K562 (cell line): ENCODE results near the gene LRRN3. TPM values are rescaled to one million over a fixed set of nuclear protein-coding genes. Genes with fewer than 3 reads are reported as not detected.

ENCODE experiments used
- ARNT ChIP-seq, 2 experiments: fragments of 450-650 bp; IDR thresholded peaks; 2 replicates each; pipeline ENCODE4 v1.6.1; 2016; ENCODE audit warnings: mild to moderate bottlenecking in 1 of 2
- C11orf30 ChIP-seq: fragments of 450-650 bp; IDR thresholded peaks from 2 replicates; pipeline ENCODE4 v1.6.1; 2016; ENCODE audit warnings: low read depth, mild to moderate bottlenecking
- CREB5 ChIP-seq: fragments of 250-450 bp; sonication (Bioruptor Pico); IDR thresholded peaks from 2 replicates; pipeline ENCODE4 v1.5.0; 2020; ENCODE audit warnings: mild to moderate bottlenecking
- DIDO1 ChIP-seq: fragments of 450-650 bp; IDR thresholded peaks from 2 replicates; pipeline ENCODE4 v1.6.1; 2016; ENCODE audit warnings: low read depth, missing biosample characterization, missing genetic modification characterization
- FOS ChIP-seq: IDR thresholded peaks from 3 replicates; pipeline ENCODE4 v1.6.1; 2011; ENCODE audit not compliant: insufficient read length; ENCODE audit errors: extremely low read depth
- FOXK2 ChIP-seq, 2 experiments: fragments of 450-650 bp; IDR thresholded peaks in 1 of 2; conservative IDR thresholded peaks in 1 of 2; 2 replicates each; pipeline ENCODE4 v1.6.1; 2016; ENCODE audit warnings: low read depth in 2 of 2, mild to moderate bottlenecking in 1 of 2
- GATAD2B ChIP-seq: fragments of 450-650 bp; IDR thresholded peaks from 2 replicates; pipeline ENCODE4 v1.6.1; 2017; ENCODE audit warnings: mild to moderate bottlenecking, borderline replicate concordance
- JUNB ChIP-seq: fragments of 450-650 bp; formaldehyde crosslinking; conservative IDR thresholded peaks from 2 replicates; pipeline ENCODE4 v1.4.0; 2020; ENCODE audit warnings: mild to moderate bottlenecking
- MAFF ChIP-seq: IDR thresholded peaks from 2 replicates; pipeline ENCODE4 v1.6.1; 2012; ENCODE audit warnings: low read length, improper control_type of control experiment
- NR4A1 ChIP-seq, 2 experiments: fragments of 250-450 bp in 1 of 2; fragments of 450-650 bp in 1 of 2; sonication (Bioruptor Pico) in 1 of 2; IDR thresholded peaks; 2 replicates each; pipeline versions ENCODE4 v1.4.0 to v1.6.1; 2016 to 2020; ENCODE audit warnings: mild to moderate bottlenecking in 2 of 2, missing compliant biosample characterization in 1 of 2, missing genetic modification characterization in 1 of 2, moderate library complexity in 1 of 2
- SAFB2 ChIP-seq: fragments of 200-400 bp; formaldehyde crosslinking; IDR thresholded peaks from 2 replicates; pipeline ENCODE4 v1.6.1; 2018; ENCODE audit warnings: borderline replicate concordance, low read length, low read depth, moderate library complexity; ENCODE audit not compliant: severe bottlenecking
- SMARCB1 ChIP-seq: IDR thresholded peaks from 2 replicates; pipeline ENCODE4 v1.6.1; 2011; ENCODE audit warnings: improper control_type of control experiment, low read depth; ENCODE audit not compliant: insufficient read length
- SMARCC2 ChIP-seq: fragments of 450-650 bp; IDR thresholded peaks from 2 replicates; pipeline ENCODE4 v1.6.1; 2017; ENCODE audit warnings: antibody characterized with exemption, moderate library complexity, mild to moderate bottlenecking, low read depth
- SPI1 ChIP-seq: IDR thresholded peaks from 2 replicates; pipeline ENCODE4 v1.6.1; 2011; ENCODE audit warnings: low read depth, low read length, control low read depth, borderline replicate concordance
- VEZF1 ChIP-seq: fragments of 200-800 bp; sonication (Bioruptor generic); IDR thresholded peaks from 2 replicates; pipeline ENCODE4 v1.6.1; 2017; ENCODE audit warnings: missing genetic modification characterization, missing compliant biosample characterization
- ZBTB26 ChIP-seq: fragments of 450-650 bp; formaldehyde crosslinking; IDR thresholded peaks from 2 replicates; pipeline ENCODE4 v1.4.0; 2022; ENCODE audit warnings: missing genetic modification characterization
- ZFX ChIP-seq: sonication (generic); formaldehyde crosslinking; IDR thresholded peaks from 2 replicates; pipeline ENCODE4 v1.8.0; 2022; ENCODE audit warnings: mild to moderate bottlenecking, missing genetic modification reagents, moderate library complexity
- ZNF586 ChIP-seq: fragments of 450-650 bp; formaldehyde crosslinking; conservative IDR thresholded peaks from 2 replicates; pipeline ENCODE4 v1.4.0; 2020; ENCODE audit warnings: mild to moderate bottlenecking, moderate library complexity
- polyA plus RNA-seq, 8 experiments: library from polyadenylated mRNA; depleted of rRNA in 4 of 8; stranded (reverse) in 5 of 8; unstranded in 3 of 8; fragments of >200 nt; fragmentation: Nextera tagmentation in 2 of 8; fragmentation: Illumina TruSeq in 1 of 8; extraction: Ambion mirVana in 2 of 8; extraction: Trizol in 1 of 8; gene quantifications; 2 replicates each; pipeline versions ENCODE4 v1.2.1 to v1.2.3, GENCODE V29; 2011 to 2014; ENCODE audit warnings: inconsistent platforms in 1 of 8, missing spikeins in 1 of 8
- total RNA-seq, 7 experiments: library from RNA; depleted of rRNA in 6 of 7; stranded (reverse); fragments of >200 nt in 6 of 7; fragmentation: Illumina TruSeq in 2 of 7; extraction: Trizol in 2 of 7; gene quantifications; 2 replicates each; pipeline versions ENCODE4 v1.2.1 to v1.2.3, GENCODE V29; 2011 to 2021; ENCODE audit warnings: low replicate concordance in 1 of 7
- TF ChIP-seq, protein P1 (sequence below): IDR thresholded peaks from 2 replicates; pipeline ENCODE4 v1.6.1; 2012; ENCODE audit warnings: low read depth, low read length, improper control_type of control experiment, borderline replicate concordance
- TF ChIP-seq, protein P2 (sequence below): fragments of 250-450 bp; sonication (Bioruptor Pico); IDR thresholded peaks from 2 replicates; pipeline ENCODE4 v1.8.0; 2022; ENCODE audit warnings: inconsistent platforms

LRRN3 gene
- total and polyA plus RNA-seq, 9 of the 15 experiments (the other 6 are each of a cell fraction or from before 2014, with no cell fraction given) = 0.05 to 1.00 (median 0.20) TPM; not detected in 1

GRCh38 chr7:111074071-111074747, 16.7 kb upstream of the LRRN3 start (continued):
- TF ChIP-seq, protein P1, sequence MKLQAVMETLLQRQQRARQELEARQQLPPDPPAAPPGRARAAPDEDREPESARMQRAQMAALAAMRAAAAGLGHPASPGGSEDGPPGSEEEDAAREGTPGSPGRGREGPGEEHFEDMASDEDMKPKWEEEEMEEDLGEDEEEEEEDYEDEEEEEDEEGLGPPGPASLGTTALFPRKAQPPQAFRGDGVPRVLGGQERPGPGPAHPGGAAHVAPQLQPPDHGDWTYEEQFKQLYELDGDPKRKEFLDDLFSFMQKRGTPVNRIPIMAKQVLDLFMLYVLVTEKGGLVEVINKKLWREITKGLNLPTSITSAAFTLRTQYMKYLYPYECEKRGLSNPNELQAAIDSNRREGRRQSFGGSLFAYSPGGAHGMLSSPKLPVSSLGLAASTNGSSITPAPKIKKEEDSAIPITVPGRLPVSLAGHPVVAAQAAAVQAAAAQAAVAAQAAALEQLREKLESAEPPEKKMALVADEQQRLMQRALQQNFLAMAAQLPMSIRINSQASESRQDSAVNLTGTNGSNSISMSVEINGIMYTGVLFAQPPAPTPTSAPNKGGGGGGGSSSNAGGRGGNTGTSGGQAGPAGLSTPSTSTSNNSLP = 0 out of 2 replicates have a peak, but pooled peaks have one; percentile 22
- TF ChIP-seq CREB5 (CRISPR knock-in tag) = no peak
- no peak for TF ChIP-seq ARNT (IDR thresholded peaks at IDR 0.05)
- TF ChIP-seq C11orf30 = peak; percentile 70
- TF ChIP-seq GATAD2B = no peak
- peak; percentile 92 for TF ChIP-seq JUNB (CRISPR knock-in tag)
- TF ChIP-seq VEZF1 (CRISPR knock-in tag) = no peak
- no peak for TF ChIP-seq SMARCC2
- TF ChIP-seq FOXK2 (conservative IDR thresholded peaks at IDR 0.05 in 1 of 2, IDR thresholded peaks at IDR 0.05 in 1 of 2; ENCODE audit: low read depth in 2 of 2) = no peak
- TF ChIP-seq, protein P2, sequence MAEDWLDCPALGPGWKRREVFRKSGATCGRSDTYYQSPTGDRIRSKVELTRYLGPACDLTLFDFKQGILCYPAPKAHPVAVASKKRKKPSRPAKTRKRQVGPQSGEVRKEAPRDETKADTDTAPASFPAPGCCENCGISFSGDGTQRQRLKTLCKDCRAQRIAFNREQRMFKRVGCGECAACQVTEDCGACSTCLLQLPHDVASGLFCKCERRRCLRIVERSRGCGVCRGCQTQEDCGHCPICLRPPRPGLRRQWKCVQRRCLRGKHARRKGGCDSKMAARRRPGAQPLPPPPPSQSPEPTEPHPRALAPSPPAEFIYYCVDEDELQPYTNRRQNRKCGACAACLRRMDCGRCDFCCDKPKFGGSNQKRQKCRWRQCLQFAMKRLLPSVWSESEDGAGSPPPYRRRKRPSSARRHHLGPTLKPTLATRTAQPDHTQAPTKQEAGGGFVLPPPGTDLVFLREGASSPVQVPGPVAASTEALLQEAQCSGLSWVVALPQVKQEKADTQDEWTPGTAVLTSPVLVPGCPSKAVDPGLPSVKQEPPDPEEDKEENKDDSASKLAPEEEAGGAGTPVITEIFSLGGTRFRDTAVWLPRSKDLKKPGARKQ = 0 out of 2 replicates have a peak, but pooled peaks have one; percentile 11
- TF ChIP-seq DIDO1 = no peak
- TF ChIP-seq SPI1 = 0 out of 2 replicates have a peak, but pooled peaks have one; percentile 7
- TF ChIP-seq ZFX (CRISPR knock-in tag) = no peak
- TF ChIP-seq SMARCB1 = no peak
- TF ChIP-seq NR4A1 (CRISPR knock-in tag; IDR thresholded peaks at IDR 0.05) = no peak
- TF ChIP-seq NR4A1 (tag; IDR thresholded peaks at IDR 0.05) = no peak
- no peak for TF ChIP-seq SAFB2
- peak; percentile 17 for TF ChIP-seq FOS
- TF ChIP-seq ZBTB26 (CRISPR knock-in tag) = no peak
- no peak for TF ChIP-seq ZNF586
- TF ChIP-seq MAFF = peak; percentile 41; the same call in 1 of the 2 replicates
